Tibial artery (tissue), 4 donors: Measurements from ENCODE around the gene ZNF880.
A peak's percentile ranks its signal among the peaks of the same experiment; 100 is the strongest.
"Not testable (repeated sequence)": the region's sequence is repeated elsewhere in the genome, so short reads cannot be mapped to it uniquely, and the experiment has no call there.

Experiments used
- DNase-seq, 2 donors: peaks; one replicate each; pipeline ENCODE4 v3.0.0-alpha.2; 2019
- H3K27ac ChIP-seq, 2 donors: fragments of 200-600 bp; sonication (generic) in 1 of 2; 1 replicate in 1 of 2; 2 replicates in 1 of 2; pipeline ENCODE4 v1.5.1; 2018 to 2019; ENCODE audit warnings: mild to moderate bottlenecking in 1 of 2
- H3K27me3 ChIP-seq, 2 donors: fragments of 200-600 bp; sonication (generic) in 1 of 2; one replicate each; pipeline versions ENCODE4 v1.5.1 to v1.6.0; 2016 to 2019
- H3K36me3 ChIP-seq, 3 donors: fragments of 200-600 bp; sonication (generic) in 2 of 3; one replicate each; pipeline ENCODE4 v1.5.1; 2016 to 2019; ENCODE audit warnings: mild to moderate bottlenecking in 2 of 3
- H3K4me1 ChIP-seq, 4 donors: fragments of 200-600 bp; sonication (generic) in 2 of 4; 1 replicate in 3 of 4; 2 replicates in 1 of 4; pipeline ENCODE4 v1.5.1; 2016 to 2019
- H3K4me3 ChIP-seq, 2 donors: fragments of 200-600 bp; sonication (generic) in 1 of 2; 1 replicate in 1 of 2; 2 replicates in 1 of 2; pipeline ENCODE4 v1.5.1; 2018 to 2019; ENCODE audit warnings: mild to moderate bottlenecking in 2 of 2
- H3K9me3 ChIP-seq, 3 donors: fragments of 200-600 bp; sonication (generic) in 1 of 3; one replicate each; pipeline ENCODE4 v1.5.1; 2016 to 2019
- CTCF ChIP-seq, 2 experiments: fragments of 200-600 bp in 1 of 2; fragments of 450-650 bp in 1 of 2; IDR thresholded peaks; one replicate each; pipeline ENCODE4 v1.5.1; 2017 to 2019; ENCODE audit warnings: antibody characterized with exemption in 2 of 2, mild to moderate bottlenecking in 1 of 2, moderate library complexity in 1 of 2
- intact Hi-C: fragments of 100-400 bp; cut with DNase I; formaldehyde crosslinking; loops from one replicate; pipeline ENCODE4 v1.15.0; 2023; ENCODE audit warnings: low total_unique reads

The ZNF880 gene

GRCh38 chr19:52336791-52337381, 32.8 kb upstream of the ZNF880 start:
- H3K4me1 ChIP-seq: peaks cover 0 to 11% (median 8%) of the 10 kb centered on the region in 4 donors
- no peak for DNase-seq
- no peaks in the 10 kb centered on the region for H3K36me3 ChIP-seq
- intact Hi-C loops: no loop called here
- peak overlapping the region; percentile 69 to 84 for H3K4me3 ChIP-seq
- no peak for TF ChIP-seq CTCF (IDR thresholded peaks at IDR 0.05)
- peaks cover 0 to 28% (median 14%) of the 10 kb centered on the region in 3 donors for H3K9me3 ChIP-seq
- no peaks in the 10 kb centered on the region for H3K27me3 ChIP-seq
- H3K27ac ChIP-seq: peak overlapping the region; percentile 83 to 84

- H3K27me3 ChIP-seq, H3K9me3 ChIP-seq, DNase-seq, H3K27ac ChIP-seq, intact Hi-C loops, H3K4me3 ChIP-seq, H3K36me3 ChIP-seq: not testable (repeated sequence)
- peaks cover 0 to 11% (median 8%) of the 10 kb centered on the region in 4 donors for H3K4me1 ChIP-seq
Observed at GRCh38 chr19:52339022-52339421, 30.7 kb upstream of the ZNF880 start.

- Histone ChIP-seq H3K4me1 (no peaks in the 10 kb centered on the region), H3K27ac (no peak overlapping the region), H3K9me3 (no peaks in the 10 kb centered on the region), H3K27me3 (no peaks in the 10 kb centered on the region), H3K4me3 (no peak overlapping the region), H3K36me3 (peaks cover 11 to 12% (median 11%) of the 10 kb centered on the region in 3 donors)
- DNase-seq: peak; percentile 25 to 65
- intact Hi-C loops: no loop called here
- TF ChIP-seq CTCF (IDR thresholded peaks at IDR 0.05): peak; percentile 51 to 55
Observed at GRCh38 chr19:52343548-52343947, 26.2 kb upstream of the ZNF880 start.

GRCh38 chr19:52345162-52345561, 24.6 kb upstream of the ZNF880 start:
- no peaks in the 10 kb centered on the region for H3K9me3 ChIP-seq
- intact Hi-C loops: no loop called here
- no peak for DNase-seq
- no peak overlapping the region for H3K27ac ChIP-seq
- no peaks in the 10 kb centered on the region for H3K4me1 ChIP-seq
- no peak overlapping the region for H3K4me3 ChIP-seq
- H3K36me3 ChIP-seq: peaks cover 27 to 28% (median 27%) of the 10 kb centered on the region in 3 donors
- no peak for TF ChIP-seq CTCF (IDR thresholded peaks at IDR 0.05)
- H3K27me3 ChIP-seq: no peaks in the 10 kb centered on the region

- Histone ChIP-seq H3K4me3 (no peak overlapping the region), H3K9me3 (peaks cover 0 to 3% (median 0%) of the 10 kb centered on the region in 3 donors), H3K27ac (no peak overlapping the region), H3K36me3 (peaks cover 70 to 90% (median 89%) of the 10 kb centered on the region in 3 donors), H3K4me1 (no peaks in the 10 kb centered on the region), H3K27me3 (no peaks in the 10 kb centered on the region)
- TF ChIP-seq CTCF (IDR thresholded peaks at IDR 0.05): no peak
- no peak for DNase-seq
- intact Hi-C loops: no loop called here
Observed at GRCh38 chr19:52351512-52351911, 18.2 kb upstream of the ZNF880 start.

GRCh38 chr19:52366414-52366824, 3.3 kb upstream of the ZNF880 start:
- Histone ChIP-seq H3K9me3 (peaks cover 0 to 59% (median 43%) of the 10 kb centered on the region in 3 donors), H3K4me1 (peaks cover 0 to 9% (median 8%) of the 10 kb centered on the region in 4 donors), H3K36me3 (peaks cover 47 to 58% (median 48%) of the 10 kb centered on the region in 3 donors), H3K27ac (no peak overlapping the region), H3K27me3 (no peaks in the 10 kb centered on the region), H3K4me3 (no peak overlapping the region)
- DNase-seq: no peak
- intact Hi-C loops: loop anchor here (5.0 kb wide), 1 partner anchor 331 kb away; no protein-coding TSS in a partner anchor
- TF ChIP-seq CTCF (IDR thresholded peaks at IDR 0.05): no peak
